Measurements from ENCODE around the gene APEH. TPM values are rescaled to one million over a fixed set of nuclear protein-coding genes. Genes with fewer than 3 reads are reported as not detected.

APEH gene
- total and polyA plus RNA-seq, 2 of the 4 experiments (the other 2 are of a cell fraction): 89.2 to 142 TPM

GRCh38 chr3:49644684-49645083 is 29.5 kb upstream of the APEH start:
- Histone ChIP-seq H3K4me1 (ENCODE audit: control insufficient read depth, insufficient read depth, low read length) (no peaks in the 10 kb centered on the region), H3K27me3 (ENCODE audit: control insufficient read depth, insufficient read depth, low read length) (peaks cover 36% of the 10 kb centered on the region), H2AK9ac (replicated peaks; ENCODE audit: low read depth, low read length, poor library complexity) (no peak overlapping the region), H3K27ac (ENCODE audit: insufficient read depth, low read length) (no peak overlapping the region), H4K20me1 (ENCODE audit: insufficient read depth, low read length) (no peaks in the 10 kb centered on the region), H4K8ac (ENCODE audit: low read depth in 2 of 2, low read length in 2 of 2) (no peak overlapping the region), H2AFZ (replicated peaks; ENCODE audit: low read length, poor library complexity) (no peak overlapping the region), H3K9ac (ENCODE audit: low read depth, low read length) (no peak overlapping the region), H3K79me1 (ENCODE audit: low read depth in 1 of 2, low read length in 2 of 2) (no peaks in the 10 kb centered on the region), H3K4me3 (ENCODE audit: insufficient read depth, low read depth, low read length) (no peak overlapping the region), H3K9me3 (ENCODE audit: control insufficient read depth, insufficient read depth, low read length) (no peaks in the 10 kb centered on the region), H2BK5ac (ENCODE audit: low read depth, low read length, poor library complexity, severe bottlenecking) (no peak overlapping the region), H3K4me2 (ENCODE audit: low read depth, low read length) (no peak overlapping the region), H3K9me1 (ENCODE audit: insufficient read depth, low read length) (peaks cover 3% of the 10 kb centered on the region; the same call in 1 of the 2 replicates), H2BK15ac (ENCODE audit: low read depth, low read length) (no peak overlapping the region), H4K5ac (ENCODE audit: low read depth, low read length) (no peak overlapping the region), H3K18ac (ENCODE audit: low read depth, low read length) (no peak overlapping the region), H3K23ac (ENCODE audit: low read depth, low read length) (no peak overlapping the region; the same call in 1 of the 2 replicates), H3K36me3 (ENCODE audit: control insufficient read depth, insufficient read depth, low read length) (no peaks in the 10 kb centered on the region), H2BK120ac (ENCODE audit: low read depth, low read length) (no peak overlapping the region), H2BK20ac (ENCODE audit: low read depth, low read length) (no peak overlapping the region), H3K4ac (ENCODE audit: low read depth, low read length) (no peak overlapping the region), H2AK5ac (ENCODE audit: low read depth, low read length) (no peak overlapping the region), H3K56ac (ENCODE audit: extremely low read depth, insufficient read depth, low read length) (no peak overlapping the region), H3K14ac (replicated peaks; ENCODE audit: low read depth, low read length) (no peak overlapping the region), H4K91ac (ENCODE audit: insufficient read depth, low read depth, low read length) (no peak overlapping the region)
- CTCF ChIA-PET: interaction anchor here (0.5 kb wide), 1 partner anchor 127 kb away, joined by 4 read pairs; no protein-coding TSS in a partner anchor
- 58% methylated on average over 7 of the region's 8 CpGs; no CpG with 5 or more reads in 1 of the 2 experiments for WGBS, 2 experiments (ENCODE audit: extremely low coverage in 2 of 2, insufficient read length in 1 of 2)
- no peak for ATAC-seq (ENCODE audit: low read depth)
- no peak for DNase-seq
- in situ Hi-C loops (cut with MboI; ENCODE audit: low sequenced_read_pairs) (no loop called here), intact Hi-C loops (cut with micrococcal nuclease) (no loop called here), dilution Hi-C loops (cut with HindIII; ENCODE audit: low sequenced_read_pairs, unreplicated experiment) (no loop called here)
- BruUV-seq (replicated peaks): no TSS peak
- POLR2A ChIA-PET (ENCODE audit: unreplicated experiment): no interaction called here
- no peak for TF ChIP-seq NFE2L2 (IDR thresholded peaks at IDR 0.05; ENCODE audit: low read depth, low read length)
- no peak for TF ChIP-seq USF2 (IDR thresholded peaks at IDR 0.05; ENCODE audit: low read depth, low read length)
- TF ChIP-seq FOS (IDR thresholded peaks at IDR 0.05; ENCODE audit: low read depth, low read length): no peak
- no peak for TF ChIP-seq CHD1 (IDR thresholded peaks at IDR 0.05; ENCODE audit: low read depth, low read length)
- TF ChIP-seq SMC3 (IDR thresholded peaks at IDR 0.05; ENCODE audit: low read depth, low read length): no peak
- TF ChIP-seq RAD21 (IDR thresholded peaks at IDR 0.05; ENCODE audit: low read length): no peak
- TF ChIP-seq ELK1 (IDR thresholded peaks at IDR 0.05; ENCODE audit: borderline replicate concordance, low read depth, low read length): no peak
- no peak for TF ChIP-seq RCOR1 (IDR thresholded peaks at IDR 0.05; ENCODE audit: insufficient replicate concordance, low read length)
- no peak for TF ChIP-seq RFX5 (IDR thresholded peaks at IDR 0.05; ENCODE audit: low read depth, low read length)
- TF ChIP-seq MAFK (IDR thresholded peaks at IDR 0.05; ENCODE audit: low read depth, low read length): no peak
- no peak for TF ChIP-seq MXI1 (IDR thresholded peaks at IDR 0.05; ENCODE audit: borderline replicate concordance, low read depth, low read length)
- no peak for TF ChIP-seq MAZ (IDR thresholded peaks at IDR 0.05; ENCODE audit: borderline replicate concordance, low read depth, low read length)
- TF ChIP-seq BHLHE40 (IDR thresholded peaks at IDR 0.05; ENCODE audit: low read depth, low read length): no peak
- TF ChIP-seq CTCF (conservative IDR thresholded peaks at IDR 0.05; ENCODE audit: low read depth, low read length): no peak
- no peak for TF ChIP-seq POLR2A (IDR thresholded peaks at IDR 0.05; ENCODE audit: low read depth, low read length)
- TF ChIP-seq CEBPB (IDR thresholded peaks at IDR 0.05; ENCODE audit: low read depth, low read length): no peak
